LNCaP clone FGC (cell line): Measurements from ENCODE around the gene ABCC6.

Experiments
- DNase-seq: peaks from one replicate; pipeline ENCODE4 v3.0.0-alpha.2; 2011; ENCODE audit warnings: low read depth
- H3K4me3 ChIP-seq: 2 replicates; pipeline ENCODE4 v1.5.1; 2011; ENCODE audit warnings: mild to moderate bottlenecking, low read depth, low read length, control low read depth
- CTCF ChIP-seq: IDR thresholded peaks from 2 replicates; pipeline ENCODE4 v1.5.1; 2012; ENCODE audit warnings: mild to moderate bottlenecking; ENCODE audit not compliant: control insufficient read depth, insufficient read depth; ENCODE audit errors: extremely low read depth

The ABCC6 gene

DNA sequence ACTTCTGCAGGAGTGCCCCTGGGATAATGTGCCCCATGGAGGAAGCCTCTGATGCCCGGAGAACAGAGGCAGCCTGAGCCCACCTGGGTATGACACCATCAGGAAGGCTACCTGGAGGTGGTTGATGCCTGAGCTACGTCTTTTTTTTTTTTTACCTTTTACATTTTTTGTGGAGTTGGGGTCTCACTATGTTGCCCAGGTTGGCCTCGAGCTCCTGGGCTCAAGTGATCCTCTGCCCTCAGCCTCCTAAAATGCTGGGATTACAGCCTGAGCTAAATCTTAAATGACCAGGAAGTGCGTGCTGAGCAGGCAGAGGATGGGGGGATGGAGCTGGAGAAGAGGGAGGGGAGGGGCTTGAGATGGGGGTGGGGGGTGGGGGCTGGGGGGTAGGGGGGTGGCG is 32.7 kb downstream of the ABCC6 start:
- no peak overlapping the region for H3K4me3 ChIP-seq
- no peak for DNase-seq
- no peak for TF ChIP-seq CTCF

GRCh38 chr16:16189842-16190241 is 33.5 kb downstream of the ABCC6 start:
- DNase-seq, result no peak
- H3K4me3 ChIP-seq, result no peak overlapping the region
- TF ChIP-seq CTCF, result no peak

GRCh38 chr16:16188827-16189226 is 34.5 kb downstream of the ABCC6 start:
- no peak for DNase-seq
- H3K4me3 ChIP-seq, result no peak overlapping the region
- TF ChIP-seq CTCF, result no peak

DNA sequence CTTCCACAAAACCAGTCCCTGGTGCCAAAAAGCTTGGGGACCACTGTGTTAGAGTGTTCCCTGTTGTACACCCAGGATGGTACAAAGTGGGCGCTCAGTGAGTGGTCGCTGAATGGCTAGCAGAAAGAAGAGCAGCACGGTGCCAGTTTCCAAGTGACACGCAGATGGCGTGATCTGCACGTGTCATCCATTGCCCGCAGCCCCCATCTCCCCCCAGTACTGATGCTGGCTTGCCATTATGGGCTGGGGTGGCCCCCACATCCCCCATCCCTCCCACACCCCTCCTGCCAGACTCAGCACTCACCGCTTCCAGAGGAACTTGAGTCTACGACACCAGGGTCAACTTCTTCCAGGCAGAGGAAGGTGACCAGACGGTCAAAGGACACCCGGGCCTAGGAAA is 36.5 kb downstream of the ABCC6 start:
- DNase-seq, result no peak
- no peak for TF ChIP-seq CTCF
- no peak overlapping the region for H3K4me3 ChIP-seq

DNA sequence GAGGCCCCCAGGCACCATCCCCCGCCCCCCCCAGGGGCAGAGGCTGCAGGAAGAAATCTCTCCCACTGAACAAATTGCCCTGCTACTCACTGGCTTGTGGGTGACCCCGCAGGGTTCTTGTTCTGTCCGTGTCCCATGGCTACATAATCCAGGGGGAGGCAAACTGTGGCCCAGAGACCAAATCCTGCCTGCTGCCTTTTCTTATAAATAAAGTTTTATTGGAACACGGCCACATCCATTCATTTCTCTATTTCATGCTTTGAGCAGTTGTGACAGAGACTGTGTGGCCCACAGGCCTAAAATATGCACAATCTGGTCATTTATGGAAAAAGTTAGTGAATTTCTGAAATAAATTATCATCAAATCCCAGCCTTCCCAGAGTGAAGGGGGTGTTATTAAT is 38.2 kb downstream of the ABCC6 start:
- no peak for DNase-seq
- H3K4me3 ChIP-seq, result no peak overlapping the region
- no peak for TF ChIP-seq CTCF

DNA sequence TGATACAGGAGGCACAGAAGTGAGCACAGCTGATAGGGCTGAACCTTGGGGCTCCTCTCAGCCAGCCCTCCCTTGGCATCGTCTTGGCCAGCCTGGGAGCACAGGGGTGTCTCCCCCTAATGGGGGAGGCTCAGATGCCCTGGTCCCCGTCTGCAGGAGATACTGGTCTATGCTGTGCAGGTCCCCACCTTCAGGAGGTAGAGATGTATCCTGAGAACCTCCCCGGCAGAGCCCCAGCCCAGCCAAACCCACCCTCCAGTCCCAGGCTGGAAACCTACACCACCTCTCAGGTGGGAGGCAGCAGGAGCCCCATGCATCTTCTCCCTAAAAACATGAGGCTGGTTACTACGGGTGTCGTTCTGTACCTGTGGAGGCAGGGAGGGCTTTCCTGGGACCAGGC is 38.7 kb downstream of the ABCC6 start:
- H3K4me3 ChIP-seq, result no peak overlapping the region
- no peak for DNase-seq
- no peak for TF ChIP-seq CTCF

DNA sequence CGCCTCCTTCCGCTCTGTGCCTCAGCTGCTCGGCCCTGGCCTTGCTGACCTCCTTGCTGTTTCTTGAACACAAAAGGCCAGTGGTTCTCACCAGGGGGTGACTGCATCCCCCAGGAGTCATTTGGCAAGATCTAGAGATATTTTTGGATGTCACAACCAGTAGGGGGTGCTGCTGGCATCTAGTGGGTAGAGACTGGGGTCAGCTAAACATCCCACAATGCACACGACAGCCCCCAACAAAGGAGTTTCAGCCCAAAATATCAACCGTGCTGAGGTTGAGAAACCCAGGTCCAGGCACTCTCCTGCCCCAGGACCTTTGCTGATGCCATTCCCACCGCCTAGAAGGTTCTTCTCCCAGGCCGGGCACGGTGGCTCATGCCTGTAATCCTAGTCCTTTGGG is 39.7 kb downstream of the ABCC6 start:
- no peak overlapping the region for H3K4me3 ChIP-seq
- TF ChIP-seq CTCF, result peak; percentile 11; the same call in 1 of the 2 replicates
- no peak for DNase-seq
